ENCODE measurements around the gene SDCCAG8.

DNA sequence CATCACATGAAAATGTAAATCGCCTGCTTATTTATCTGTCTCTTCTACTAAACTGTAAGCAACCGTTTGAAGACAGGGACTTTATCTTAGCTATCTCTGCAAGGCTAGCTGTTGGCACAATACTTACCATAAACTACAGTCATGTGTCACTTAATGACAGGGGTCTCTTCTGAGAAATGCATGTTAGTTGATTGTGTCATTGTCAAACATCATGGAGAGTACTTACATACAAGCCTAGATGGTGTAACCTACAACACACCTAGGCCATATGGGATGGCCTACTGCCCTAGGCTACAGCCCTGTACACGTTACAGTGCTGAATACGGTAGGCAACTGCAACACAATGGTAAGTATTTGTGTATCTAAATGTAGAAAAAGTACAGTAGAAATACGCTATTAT is 267.9 kb downstream of the SDCCAG8 start:
- TF ChIP-seq GLI4 (tag by site-specific recombination; IDR thresholded peaks at IDR 0.05) (no peak), ZNF596 (tag by site-specific recombination; IDR thresholded peaks at IDR 0.05) (no peak), ZFP41 (tag by site-specific recombination; IDR thresholded peaks at IDR 0.05; ENCODE audit: borderline replicate concordance) (no peak), ZNF302 (tag by site-specific recombination; IDR thresholded peaks at IDR 0.05; ENCODE audit: low read depth) (no peak), ZNF768 (tag by site-specific recombination; IDR thresholded peaks at IDR 0.05) (no peak), OSR2 (tag by site-specific recombination; IDR thresholded peaks at IDR 0.05) (no peak), BCL11A (tag by site-specific recombination; IDR thresholded peaks at IDR 0.05; ENCODE audit: low read depth) (no peak), ZNF169 (tag by site-specific recombination; IDR thresholded peaks at IDR 0.05) (no peak), ZBTB21 (tag by site-specific recombination; IDR thresholded peaks at IDR 0.05) (no peak), ZNF221 (tag by site-specific recombination; IDR thresholded peaks at IDR 0.05; ENCODE audit: borderline replicate concordance) (no peak), ZNF76 (tag by site-specific recombination; IDR thresholded peaks at IDR 0.05; ENCODE audit: borderline replicate concordance, low read depth) (no peak)
- TF ChIP-seq, protein P1, sequence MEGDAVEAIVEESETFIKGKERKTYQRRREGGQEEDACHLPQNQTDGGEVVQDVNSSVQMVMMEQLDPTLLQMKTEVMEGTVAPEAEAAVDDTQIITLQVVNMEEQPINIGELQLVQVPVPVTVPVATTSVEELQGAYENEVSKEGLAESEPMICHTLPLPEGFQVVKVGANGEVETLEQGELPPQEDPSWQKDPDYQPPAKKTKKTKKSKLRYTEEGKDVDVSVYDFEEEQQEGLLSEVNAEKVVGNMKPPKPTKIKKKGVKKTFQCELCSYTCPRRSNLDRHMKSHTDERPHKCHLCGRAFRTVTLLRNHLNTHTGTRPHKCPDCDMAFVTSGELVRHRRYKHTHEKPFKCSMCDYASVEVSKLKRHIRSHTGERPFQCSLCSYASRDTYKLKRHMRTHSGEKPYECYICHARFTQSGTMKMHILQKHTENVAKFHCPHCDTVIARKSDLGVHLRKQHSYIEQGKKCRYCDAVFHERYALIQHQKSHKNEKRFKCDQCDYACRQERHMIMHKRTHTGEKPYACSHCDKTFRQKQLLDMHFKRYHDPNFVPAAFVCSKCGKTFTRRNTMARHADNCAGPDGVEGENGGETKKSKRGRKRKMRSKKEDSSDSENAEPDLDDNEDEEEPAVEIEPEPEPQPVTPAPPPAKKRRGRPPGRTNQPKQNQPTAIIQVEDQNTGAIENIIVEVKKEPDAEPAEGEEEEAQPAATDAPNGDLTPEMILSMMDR (tag by site-specific recombination; IDR thresholded peaks at IDR 0.05) = no peak
- TF ChIP-seq, protein P2, sequence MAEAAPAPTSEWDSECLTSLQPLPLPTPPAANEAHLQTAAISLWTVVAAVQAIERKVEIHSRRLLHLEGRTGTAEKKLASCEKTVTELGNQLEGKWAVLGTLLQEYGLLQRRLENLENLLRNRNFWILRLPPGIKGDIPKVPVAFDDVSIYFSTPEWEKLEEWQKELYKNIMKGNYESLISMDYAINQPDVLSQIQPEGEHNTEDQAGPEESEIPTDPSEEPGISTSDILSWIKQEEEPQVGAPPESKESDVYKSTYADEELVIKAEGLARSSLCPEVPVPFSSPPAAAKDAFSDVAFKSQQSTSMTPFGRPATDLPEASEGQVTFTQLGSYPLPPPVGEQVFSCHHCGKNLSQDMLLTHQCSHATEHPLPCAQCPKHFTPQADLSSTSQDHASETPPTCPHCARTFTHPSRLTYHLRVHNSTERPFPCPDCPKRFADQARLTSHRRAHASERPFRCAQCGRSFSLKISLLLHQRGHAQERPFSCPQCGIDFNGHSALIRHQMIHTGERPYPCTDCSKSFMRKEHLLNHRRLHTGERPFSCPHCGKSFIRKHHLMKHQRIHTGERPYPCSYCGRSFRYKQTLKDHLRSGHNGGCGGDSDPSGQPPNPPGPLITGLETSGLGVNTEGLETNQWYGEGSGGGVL (tag by site-specific recombination; IDR thresholded peaks at IDR 0.05) = no peak

Data from HEK293 (cell line).